Measurements from ENCODE around the gene DNAI2.

The DNAI2 gene

DNA sequence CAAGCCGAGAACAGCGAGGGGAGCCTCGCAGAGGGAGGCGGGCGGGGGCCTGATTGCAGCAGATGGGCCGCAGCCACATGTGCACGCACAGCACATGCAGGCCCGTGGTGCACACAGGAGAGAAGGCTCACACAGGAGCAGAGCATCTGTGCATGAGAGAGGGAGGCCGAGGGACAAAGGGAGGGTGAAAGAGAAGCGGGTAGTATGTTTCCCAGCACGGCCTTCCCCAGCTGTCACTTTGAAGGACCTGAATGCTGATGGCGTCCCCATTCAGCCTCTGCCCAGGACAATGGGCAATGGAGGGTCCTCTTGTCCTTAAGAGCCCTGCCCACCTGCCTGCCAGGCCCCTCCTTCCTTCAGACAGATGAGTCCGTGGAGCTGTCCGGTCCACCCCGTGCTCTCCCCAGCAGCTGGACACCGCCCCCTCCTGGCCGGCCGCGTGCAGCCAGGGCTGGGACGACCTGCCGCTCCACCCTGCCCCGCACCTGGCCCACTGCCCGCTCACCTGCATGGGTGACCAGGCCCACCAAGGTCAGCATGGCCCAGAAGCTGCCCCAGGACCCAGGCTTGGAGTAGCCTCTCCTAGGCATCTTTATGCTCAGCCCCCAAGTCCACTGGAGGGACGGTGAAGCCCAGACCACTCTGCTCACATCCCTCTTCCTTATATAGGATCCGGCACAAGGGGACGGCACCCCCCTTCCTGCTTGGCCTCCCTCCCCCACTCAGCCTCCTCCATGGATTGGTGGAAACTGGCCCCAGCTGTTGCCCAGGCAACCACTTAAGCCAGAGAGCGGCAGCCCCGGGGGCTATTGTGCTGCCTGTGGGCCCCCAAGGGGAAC is 87.4 kb downstream of the DNAI2 start, which contains the start of gene BTBD17:
BTBD17 (minus strand) TSS at position 639 of the 839 bp plus-strand sequence; CDS start at position 590, 49 bp downstream.
- peak in 1 of 2 donors; percentile 23 for DNase-seq (ENCODE audit: low read depth in 2 of 2)

- DNase-seq (ENCODE audit: low read depth in 2 of 2) = no peak
Observed at GRCh38 chr17:74362069-74362405, 88.0 kb downstream of the DNAI2 start.

DNA sequence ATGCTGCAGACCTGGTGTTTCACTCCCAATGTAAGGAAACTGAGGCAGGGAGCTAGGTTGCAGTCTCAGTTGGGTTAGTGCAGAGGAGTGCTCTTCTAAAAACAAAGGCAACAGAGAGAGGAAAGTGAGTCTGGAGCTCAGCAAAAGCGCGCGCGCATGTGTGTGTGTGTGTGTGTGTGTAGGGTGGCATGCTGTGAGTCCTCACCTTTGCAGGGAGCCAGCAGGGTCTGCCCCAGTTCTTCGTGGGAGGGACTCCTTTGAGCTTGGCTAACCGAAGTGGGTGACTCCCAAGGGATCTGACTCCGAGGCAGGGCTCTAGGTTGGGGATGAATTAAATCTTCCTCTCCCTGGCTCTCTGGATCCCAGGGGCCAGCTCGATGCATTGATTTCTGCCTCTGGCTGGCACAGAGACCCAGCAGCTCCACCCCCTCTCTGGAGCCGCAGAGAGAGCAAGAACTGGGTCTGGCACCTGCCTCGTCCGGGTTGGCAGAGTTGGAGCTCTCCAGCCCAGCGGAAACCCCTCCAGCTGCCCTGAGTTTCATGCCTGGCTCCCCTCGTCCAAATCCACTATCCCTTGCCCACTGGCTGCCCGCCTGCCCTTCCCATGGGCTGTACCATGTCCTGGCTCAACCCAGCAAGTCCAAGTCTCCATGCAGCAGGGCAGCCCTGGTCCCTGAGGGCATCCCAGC is 88.9 kb downstream of the DNAI2 start:
- no peak for DNase-seq (ENCODE audit: low read depth in 2 of 2)

Measured in stimulated activated CD8-positive, alpha-beta memory T cell treated with anti-CD3 and anti-CD28 coated beads, Interleukin-2, amount 100 ng/mL, for 48 hours (primary cell).